HG03175 (cell line): Measurements from ENCODE around the gene DDOST.
"Not testable (repeated sequence)": the region's sequence is repeated elsewhere in the genome, so short reads cannot be mapped to it uniquely, and the experiment has no call there.

ENCODE experiments used
- ATAC-seq: cut with Tn5 transposase; IDR thresholded peaks from one replicate; pipeline ENCODE4 v1.9.1; 2021; ENCODE audit warnings: mild to moderate bottlenecking, moderate library complexity; ENCODE audit not compliant: unreplicated experiment

DDOST gene

DNA sequence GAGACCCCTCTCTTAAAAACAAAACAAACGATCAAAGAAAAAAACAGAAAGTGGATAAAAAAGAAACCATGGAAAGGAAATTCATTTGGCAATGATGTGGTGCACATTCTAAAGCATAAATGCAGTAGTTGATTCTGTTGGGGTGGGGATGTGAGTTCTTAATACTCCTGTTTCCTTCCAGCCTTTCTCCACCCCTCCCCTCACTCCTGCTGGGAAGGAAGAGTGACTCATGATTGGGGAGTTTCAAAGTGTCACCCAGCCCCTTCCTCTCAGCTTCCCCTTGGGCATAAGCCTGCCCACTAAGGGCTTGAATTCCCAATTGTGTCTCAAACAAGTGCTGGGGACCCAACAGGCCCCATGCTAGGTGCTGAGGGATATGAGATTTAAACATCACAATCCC is 34.6 kb downstream of the DDOST start:
- ATAC-seq = no peak

DNA sequence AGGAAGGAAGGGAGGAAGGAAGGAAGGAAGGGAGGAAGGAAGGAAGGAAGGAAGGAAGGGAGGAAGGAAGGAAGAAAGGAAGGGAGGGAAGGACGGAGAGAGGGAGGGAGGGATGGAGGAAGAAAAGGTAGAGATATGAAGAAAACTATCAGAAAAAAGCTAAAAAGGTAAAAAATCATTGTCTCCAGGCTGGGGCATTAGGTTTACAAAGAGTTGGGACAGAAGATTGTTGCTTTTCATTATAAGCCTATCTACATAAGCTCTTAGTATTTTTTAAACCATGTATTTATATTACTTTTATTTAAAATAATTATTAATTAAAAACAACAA is 35.1 kb downstream of the DDOST start:
- no peak for ATAC-seq

DNA sequence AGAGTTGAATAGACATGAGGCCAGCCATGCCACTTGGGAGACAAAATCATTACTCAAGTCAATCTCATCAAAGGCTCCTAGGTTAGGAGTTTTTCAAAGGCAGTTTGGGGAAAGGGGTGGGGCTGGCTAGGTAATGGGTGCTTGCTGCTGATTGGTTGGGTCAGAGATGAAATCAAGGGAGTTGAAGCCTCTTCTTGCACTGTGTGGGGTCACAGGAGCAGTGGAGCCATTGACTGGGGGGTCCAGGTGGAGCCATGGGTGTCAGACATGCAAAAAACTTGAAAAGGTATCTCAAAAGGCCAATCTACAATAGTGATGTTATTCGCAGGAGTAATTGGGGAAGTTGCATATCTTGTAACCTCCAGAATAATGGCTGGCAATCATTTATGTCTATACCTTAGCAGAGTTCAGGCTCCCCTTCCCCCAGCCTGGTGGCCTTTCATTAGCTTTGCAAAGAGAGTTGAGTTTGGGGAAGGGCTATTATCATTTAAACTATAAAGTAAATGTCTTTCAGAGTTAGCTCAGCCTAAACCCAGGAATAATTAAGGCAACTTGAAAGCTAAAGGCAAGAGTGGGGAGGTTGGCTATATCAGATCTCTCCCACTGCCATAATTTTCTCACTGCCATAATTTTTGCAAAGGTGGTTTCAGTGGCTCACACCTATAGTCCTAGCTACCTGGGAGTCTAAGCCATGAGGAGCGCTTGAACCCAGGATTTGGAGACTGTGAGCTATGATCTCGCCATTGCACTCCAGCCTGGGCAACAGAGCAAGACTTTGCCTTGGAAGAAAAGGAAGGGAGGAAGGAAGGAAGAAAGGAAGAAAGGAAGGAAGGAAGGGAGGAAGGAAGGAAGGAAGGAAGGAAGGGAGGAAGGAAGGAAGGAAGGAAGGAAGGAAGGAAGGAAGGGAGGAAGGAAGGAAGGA is 35.7 kb downstream of the DDOST start:
- ATAC-seq = no peak

DNA sequence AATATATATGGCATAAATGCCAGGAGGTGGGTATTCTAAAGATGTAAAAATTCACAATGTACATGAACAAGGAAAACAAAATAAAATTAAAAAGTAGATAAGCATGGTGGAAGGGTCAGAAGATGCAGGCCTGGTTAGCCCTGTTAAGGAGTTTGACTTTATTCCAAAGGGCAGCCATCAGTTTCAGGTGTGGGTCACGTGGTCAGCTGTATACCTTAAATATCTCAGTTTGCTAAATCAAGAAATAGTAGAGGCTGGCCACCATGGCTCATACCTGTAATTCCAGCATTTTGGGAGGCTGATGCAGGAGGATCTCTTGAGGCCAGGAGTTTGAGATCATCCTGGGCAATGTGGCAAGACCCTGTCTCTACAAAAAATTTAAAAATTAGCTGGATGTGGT is 36.5 kb downstream of the DDOST start:
- no peak for ATAC-seq

DNA sequence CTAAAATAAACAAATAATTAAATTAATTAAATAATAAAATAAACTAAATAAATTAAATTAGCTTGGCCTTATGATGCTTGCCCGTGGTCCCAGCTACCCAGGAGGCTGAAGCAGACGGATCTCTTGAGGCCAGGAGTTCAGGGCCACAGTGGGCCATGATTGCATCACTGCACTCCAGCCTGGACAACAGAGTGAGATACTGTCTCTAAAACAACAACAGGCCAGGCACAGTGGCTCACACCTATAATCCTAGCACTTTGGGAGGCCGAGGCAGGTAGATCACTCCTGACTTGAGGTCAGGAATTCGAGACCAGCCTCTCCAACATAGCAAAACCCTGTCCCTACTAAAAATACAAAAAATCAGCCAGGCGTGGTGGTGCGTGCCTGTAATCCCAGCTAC is 40.2 kb downstream of the DDOST start:
- ATAC-seq = no peak

DNA sequence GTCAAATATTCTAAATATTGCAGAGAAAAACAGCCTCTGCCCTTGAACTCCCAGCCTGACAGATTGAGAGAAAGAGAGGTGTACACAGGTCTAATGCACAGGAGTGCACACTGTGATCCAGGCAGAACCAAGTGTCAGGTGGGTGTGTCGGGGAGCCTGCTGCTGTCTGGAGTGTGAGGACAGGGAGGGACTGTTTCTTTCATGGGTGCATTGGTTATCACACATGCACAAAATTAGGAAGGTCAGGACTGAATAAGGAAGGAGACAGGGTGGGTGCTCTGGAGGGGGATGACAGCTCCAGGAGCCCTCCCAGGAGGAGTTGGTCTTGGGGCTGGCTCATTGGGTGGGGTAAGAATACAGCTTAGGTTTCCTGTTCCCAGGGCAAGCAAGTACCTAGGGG is 41.2 kb downstream of the DDOST start:
- ATAC-seq = no peak

DNA sequence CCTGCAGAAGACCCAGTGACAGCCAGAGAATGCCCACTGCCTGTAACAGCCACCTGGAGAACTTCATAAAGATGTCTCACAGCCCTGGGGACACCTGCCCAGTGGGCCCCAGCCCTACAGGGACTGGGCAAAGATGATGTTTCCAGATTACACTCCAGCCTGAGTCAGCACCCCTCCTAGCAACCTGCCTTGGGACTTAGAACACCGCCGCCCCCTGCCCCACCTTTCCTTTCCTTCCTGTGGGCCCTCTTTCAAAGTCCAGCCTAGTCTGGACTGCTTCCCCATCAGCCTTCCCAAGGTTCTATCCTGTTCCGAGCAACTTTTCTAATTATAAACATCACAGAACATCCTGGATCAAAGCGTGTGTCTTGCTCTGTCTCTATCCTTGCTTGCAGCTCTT is 42.6 kb downstream of the DDOST start:
- ATAC-seq = no peak

DNA sequence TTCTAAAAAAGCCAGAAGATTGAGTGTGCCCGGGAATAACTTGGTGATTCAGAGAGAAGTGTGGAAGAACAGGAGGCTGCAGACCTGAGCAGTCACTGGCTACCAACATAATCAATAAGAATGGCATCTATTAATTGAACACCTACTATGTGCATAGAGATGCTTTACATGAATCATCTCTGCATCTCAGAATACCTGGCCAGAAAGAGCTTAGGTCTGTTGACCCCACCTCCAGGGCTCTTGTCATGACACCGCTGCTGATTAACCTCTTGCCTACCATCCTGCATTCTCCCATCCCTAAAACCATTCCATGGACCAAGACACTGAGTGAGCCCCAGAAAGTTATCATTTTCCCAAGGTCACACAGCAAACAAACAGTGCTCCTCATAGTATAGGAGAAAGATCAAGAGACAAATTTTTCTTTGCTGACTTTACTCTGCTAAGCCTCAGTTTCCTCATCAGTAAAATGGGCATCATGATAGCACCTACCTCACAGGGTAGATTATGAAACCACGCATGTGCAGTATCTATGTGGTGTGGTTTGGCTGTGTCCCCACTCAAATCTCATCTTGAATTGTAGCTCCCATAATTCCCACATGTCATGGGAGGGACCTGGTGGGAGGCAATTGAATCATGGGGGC is 44.2 kb downstream of the DDOST start:
- ATAC-seq = no peak

DNA sequence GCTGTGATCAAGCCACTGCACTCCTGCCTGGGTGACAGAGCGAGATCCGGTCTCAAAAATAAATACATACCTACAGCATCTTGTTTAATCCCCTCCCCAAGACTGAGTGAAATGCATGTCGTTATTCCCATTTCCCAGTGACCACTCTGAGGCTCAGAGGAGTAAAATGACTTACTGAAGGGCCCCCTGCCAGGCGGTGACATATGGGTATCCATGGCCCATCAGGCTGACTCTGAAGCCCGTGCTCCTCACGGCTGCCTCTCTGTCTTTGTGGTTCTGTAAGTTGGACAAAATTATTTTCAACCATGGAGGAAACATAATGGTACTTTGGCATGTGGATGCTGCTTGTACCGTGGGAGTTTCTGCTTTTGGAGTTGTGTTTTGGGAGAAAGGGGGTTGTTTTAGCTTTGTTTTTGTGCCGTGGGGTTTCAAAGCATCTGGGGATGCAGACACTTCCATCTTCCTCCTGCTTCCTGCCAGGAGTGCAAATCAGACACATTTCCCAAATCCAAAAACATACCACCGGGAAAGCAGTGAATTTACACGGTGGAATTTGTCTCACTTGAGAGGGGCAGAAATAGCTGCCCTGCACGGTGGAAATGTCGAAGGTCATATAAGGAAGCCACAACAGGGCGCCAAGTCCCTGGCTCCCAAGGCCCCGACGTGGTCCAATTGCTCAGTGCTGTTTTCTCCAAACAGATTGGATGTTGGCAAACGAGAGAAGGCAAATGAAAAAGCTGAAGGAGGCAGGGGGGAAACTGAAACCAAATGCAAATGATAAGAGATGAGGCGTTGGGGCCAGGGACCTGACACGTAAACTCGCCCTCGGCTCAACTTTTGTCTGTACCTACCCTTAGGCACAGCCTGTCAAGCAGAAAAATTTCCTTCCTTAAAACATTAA is 45.0 kb downstream of the DDOST start:
- ATAC-seq = no peak

DNA sequence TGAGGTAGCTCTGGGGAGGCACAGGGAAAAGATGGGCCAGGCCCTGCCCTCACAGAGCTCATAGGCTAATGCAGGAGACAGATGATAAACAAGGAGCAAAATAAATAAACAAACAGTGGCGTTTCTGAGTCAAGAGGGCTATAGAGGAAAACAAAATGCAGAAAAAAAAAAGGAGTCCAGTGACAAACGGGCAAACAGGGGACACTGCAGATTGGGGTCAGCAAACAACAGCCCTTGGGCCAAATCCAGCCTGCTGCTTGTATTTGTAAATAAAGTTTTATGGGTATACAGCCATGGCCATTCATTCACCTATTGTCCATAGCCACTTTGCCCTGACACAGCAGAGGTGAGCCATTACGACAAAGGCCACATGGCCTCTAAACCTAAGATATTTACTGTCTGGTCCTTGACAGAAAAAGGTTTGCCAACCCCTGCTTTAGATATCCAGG is 47.0 kb downstream of the DDOST start:
- no peak for ATAC-seq

DNA sequence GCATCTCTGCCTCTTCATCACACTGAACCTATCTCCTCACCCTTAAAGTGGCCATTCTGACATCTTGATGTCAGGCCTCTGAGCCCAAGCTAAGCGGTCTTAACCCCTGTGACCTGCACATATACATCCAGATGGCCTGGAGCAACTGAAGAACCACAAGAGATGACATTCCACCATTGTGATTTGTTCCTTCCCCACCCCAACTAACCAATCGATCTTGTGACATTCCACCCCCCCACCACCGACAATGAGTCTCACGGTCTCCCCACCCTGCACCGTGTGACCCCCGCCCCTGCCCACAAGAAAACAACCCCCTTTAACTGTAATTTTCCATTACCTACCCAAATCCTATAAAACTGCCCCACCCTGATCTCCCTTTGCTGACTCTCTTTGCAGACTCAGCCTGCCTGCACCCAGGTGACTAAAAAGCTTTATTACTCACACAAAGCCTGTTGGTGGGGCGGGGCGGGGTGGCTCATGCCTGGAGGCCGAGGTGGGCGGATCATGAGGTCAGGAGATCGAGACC is 48.9 kb downstream of the DDOST start:
- no peak for ATAC-seq

DNA sequence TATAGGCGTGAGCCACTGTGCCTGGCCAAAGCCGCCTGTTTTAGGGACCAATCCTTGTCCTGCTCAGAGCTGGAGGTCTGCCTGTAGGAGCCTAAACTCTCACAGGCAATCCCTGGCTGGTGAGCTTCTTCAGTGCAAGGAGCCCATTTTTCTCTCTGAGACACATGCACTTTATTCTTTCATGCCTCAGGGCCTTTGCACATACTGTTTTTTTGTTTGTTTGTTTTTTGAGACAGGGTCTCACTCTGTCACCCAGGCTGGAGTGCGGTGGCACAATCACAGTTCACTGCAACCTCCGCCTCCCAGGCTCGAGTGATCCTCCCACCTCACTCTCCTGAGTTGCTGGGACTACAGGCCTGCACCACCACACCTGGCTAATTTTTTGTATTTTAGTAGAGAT is 49.5 kb downstream of the DDOST start:
- no peak for ATAC-seq

DNA sequence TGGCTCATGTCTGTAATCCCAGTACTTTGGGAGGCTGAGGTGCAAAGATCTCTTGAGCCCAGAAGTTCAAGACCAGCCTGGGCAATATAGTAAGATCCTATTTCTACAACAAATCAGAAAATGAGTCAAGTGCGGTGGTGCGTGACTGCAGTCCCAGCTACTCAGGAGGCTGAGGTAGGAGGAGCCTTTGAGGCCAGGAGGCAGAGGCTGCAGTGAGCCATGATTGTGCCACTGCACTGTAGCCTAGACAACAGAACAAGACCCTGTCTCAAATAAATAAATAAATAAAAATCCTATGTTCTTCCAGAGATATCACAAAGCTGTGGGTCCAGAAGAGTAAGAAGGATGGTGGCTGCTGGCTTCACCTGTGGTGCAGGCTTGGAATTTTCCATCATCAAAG is 50.2 kb downstream of the DDOST start:
- ATAC-seq = no peak

DNA sequence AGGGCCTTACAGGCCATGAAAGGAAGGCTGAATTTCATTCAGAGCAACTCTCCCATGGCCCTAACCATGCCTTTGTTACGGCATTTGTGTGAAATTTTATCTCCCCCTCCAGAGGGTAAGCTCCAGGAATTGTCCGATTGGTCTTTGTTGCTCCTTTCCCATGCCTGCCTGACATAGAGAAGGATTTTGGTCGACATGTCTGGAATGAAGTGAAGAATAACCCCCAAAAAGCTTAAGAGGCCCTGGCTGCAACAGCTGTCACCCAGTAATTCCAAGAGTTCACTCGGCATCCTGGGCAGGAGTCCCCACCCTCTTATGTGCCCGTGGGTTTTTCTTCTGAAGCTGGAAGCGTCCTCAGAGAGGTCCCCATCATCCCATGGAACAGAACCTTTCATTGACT is 51.6 kb downstream of the DDOST start:
- no peak for ATAC-seq

DNA sequence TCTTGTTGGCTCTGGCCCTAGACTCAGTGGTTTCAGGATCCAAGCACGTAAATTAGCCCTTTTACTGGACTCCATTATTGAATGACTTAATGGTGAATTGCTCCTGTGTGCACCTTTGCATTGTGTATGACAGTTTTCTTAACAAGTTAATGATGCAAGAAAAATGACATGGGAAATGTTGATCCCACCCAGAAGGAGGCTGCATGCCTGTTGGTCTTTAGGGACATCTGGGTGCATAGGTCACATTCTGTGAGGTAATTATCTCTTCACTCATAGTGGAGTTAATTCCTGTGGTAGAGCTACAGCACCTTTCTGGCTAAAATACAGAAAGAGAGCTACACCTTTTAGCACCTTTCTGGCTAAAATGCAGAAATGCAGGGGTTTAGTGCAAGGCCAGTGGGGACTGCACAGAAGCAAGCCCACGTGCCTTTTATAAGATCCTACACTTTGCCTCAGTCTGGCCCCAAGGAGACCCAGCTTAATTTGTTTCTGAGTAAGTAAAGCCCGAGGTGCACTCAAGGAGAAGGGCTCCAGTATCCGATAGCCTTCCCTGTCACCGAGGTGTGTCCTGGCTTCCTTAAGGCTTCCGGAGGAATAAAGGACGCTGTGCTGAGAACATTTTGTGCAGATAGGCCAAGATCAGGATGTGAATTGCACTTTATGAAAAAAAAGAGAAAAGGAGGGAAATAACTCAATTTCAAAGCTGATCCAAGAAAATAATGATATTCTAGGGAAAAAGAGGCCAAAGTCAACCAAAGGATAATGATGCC is 54.2 kb downstream of the DDOST start:
- ATAC-seq = not testable (repeated sequence)

DNA sequence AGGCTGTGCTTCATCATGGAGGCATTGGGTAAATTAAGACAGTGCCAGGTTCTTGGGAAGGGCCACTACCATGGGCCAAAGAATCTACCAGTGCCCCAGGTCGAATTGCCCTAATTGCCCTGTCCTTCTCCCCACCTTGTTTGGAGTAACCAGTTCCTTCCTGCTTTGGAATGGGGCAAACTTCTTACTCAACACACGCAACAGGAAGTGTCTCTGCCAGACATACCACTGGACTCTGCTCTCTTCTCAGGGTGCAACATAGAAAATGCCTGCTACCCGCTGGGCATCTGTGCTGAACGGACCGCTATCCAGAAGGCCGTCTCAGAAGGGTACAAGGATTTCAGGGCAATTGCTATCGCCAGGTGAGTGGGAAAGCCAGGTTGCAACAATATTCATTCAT is 56.5 kb downstream of the DDOST start:
- no peak for ATAC-seq

DNA sequence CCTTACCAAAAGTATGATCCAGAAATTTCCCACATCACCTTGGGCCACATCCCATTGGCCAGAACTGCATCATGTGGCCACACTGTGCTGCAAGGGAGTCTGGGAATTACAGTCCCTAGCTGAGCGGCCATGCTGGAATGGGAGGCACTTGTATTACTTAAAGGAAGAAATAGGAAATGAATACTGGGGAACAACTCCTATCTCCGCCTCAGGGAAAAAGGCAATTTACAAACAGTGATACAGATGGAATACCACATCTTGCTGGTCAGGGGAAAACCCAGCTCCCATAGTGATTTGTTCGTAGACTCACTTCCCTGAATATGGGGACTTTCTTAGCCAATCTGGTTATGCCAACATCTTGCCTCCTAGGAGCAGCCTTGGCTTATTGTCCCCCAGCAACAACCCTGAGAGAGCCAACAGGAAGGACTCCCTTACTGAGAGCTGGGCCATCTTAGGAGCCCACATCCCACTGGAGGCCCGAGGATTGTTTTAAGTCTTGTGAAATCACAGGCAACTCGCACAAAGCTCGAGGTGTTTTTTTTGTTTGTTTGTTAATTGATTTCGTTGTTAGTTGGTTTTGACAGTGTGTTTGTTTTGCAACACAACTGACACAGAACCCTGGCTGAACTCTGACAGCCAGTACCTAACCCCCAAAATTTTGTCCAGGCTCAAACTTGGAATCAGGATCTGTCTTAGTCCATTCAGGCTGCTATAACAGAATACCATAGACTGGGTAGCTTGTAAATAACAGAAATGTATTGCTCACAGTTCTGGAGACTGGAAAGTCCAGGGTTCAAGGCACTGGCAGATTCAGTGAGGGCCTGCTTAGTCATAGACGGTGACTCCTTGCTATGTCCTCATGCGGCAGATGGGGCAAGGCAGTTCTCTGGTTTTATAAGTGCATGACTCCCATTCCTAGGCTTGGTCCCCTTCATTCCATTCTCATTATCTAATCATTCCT is 57.4 kb downstream of the DDOST start:
- no peak for ATAC-seq

DNA sequence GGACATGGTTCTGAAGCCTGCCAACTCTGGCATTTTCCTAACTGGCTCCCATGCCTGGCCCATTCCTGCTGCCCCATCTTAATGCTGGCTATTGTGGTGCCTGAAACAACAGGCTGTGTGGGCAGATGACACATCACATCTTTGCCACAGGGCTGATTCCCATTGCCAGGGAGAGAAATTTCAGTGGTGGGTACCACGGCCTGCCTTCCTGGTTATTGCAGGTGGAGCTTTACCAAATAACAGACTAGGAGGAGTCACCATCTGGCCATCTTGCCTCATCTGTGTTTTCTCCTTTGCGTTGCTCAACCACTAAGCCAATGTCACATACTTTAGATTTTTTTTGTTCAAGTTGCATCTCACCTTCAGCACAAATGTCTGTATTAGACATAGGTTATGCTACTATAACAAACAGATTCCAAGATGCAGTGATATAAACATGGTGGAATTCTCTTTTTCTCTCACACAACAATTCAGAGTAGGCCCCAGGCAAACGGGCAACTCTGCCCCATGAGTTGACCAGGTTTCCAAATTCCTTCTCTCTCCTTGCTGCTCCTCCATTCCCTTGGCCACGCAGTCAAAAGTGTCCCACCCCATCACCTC is 58.2 kb downstream of the DDOST start:
- ATAC-seq = no peak
